ENCODE results near the gene TENM3.

DNA sequence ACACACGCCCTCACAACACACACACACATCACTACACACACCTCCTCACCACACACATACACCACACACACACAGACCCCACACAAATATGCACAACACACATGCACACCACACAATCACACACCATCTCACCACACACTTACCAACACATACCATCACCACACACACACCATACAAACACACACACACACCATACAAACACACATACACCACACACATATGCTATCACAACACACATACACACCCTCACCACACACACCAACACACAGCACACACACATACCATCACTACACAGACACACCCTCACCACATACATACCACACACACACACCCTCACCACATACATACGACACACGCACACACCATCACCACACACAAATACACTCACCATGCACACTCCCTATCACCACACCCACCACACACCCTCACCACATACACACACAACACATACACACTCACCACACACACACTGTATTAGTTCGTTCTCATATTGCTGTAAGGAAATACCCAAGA lies 567.0 kb downstream of the TENM3 start:
- TF ChIP-seq, protein P1, sequence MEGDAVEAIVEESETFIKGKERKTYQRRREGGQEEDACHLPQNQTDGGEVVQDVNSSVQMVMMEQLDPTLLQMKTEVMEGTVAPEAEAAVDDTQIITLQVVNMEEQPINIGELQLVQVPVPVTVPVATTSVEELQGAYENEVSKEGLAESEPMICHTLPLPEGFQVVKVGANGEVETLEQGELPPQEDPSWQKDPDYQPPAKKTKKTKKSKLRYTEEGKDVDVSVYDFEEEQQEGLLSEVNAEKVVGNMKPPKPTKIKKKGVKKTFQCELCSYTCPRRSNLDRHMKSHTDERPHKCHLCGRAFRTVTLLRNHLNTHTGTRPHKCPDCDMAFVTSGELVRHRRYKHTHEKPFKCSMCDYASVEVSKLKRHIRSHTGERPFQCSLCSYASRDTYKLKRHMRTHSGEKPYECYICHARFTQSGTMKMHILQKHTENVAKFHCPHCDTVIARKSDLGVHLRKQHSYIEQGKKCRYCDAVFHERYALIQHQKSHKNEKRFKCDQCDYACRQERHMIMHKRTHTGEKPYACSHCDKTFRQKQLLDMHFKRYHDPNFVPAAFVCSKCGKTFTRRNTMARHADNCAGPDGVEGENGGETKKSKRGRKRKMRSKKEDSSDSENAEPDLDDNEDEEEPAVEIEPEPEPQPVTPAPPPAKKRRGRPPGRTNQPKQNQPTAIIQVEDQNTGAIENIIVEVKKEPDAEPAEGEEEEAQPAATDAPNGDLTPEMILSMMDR (IDR thresholded peaks at IDR 0.05): no peak
- TF ChIP-seq POLR2A (IDR thresholded peaks at IDR 0.05): no peak

Data from Peyer's patch (tissue), 4 donors.